ENCODE measurements around the gene ARHGAP20. TPM values are rescaled to one million over a fixed set of nuclear protein-coding genes. Genes with fewer than 3 reads are reported as not detected.

The ARHGAP20 gene
- total RNA-seq, 2 experiments from 2014 or later, result not detected

GRCh38 chr11:110634370-110634769 is 77.9 kb downstream of the ARHGAP20 start:
- Histone ChIP-seq H2AFZ (ENCODE audit: low read length) (no peak overlapping the region), H3K9me2 (ENCODE audit: insufficient read depth, low read length) (no peaks in the 10 kb centered on the region), H3K79me2 (ENCODE audit: insufficient read depth, low read depth, low read length) (no peaks in the 10 kb centered on the region), H3K4me3 (ENCODE audit: low read depth, low read length, poor library complexity, severe bottlenecking) (no peak overlapping the region), H4K20me1 (ENCODE audit: insufficient read depth, low read length) (no peaks in the 10 kb centered on the region), H3K4me1 (ENCODE audit: insufficient read depth, low read length, poor library complexity, severe bottlenecking) (no peaks in the 10 kb centered on the region), H3K36me3 (ENCODE audit: insufficient read depth, low read length) (no peaks in the 10 kb centered on the region), H3K27ac (ENCODE audit: low read depth, low read length, poor library complexity, severe bottlenecking) (no peak overlapping the region), H3K4me2 (ENCODE audit: low read length) (no peak overlapping the region), H3K9me3 (ENCODE audit: low read length) (no peaks in the 10 kb centered on the region)
- TF ChIP-seq EZH2phosphoT487 (IDR thresholded peaks at IDR 0.05; ENCODE audit: borderline replicate concordance, low read depth, low read length) (no peak), CTCF (conservative IDR thresholded peaks at IDR 0.05; ENCODE audit: low read length) (no peak)
- POLR2A ChIA-PET, result no interaction called here
- intact Hi-C loops (cut with micrococcal nuclease; ENCODE audit: unreplicated experiment), result no loop called here
- no TSS peak for BruUV-seq (replicated peaks)
- no peak for DNase-seq (ENCODE audit: low spot score)
- CTCF ChIA-PET (ENCODE audit: unreplicated experiment), result no interaction called here

- Histone ChIP-seq H3K79me2 (ENCODE audit: insufficient read depth, low read depth, low read length) (no peaks in the 10 kb centered on the region), H3K36me3 (ENCODE audit: insufficient read depth, low read length) (no peaks in the 10 kb centered on the region), H3K9me2 (ENCODE audit: insufficient read depth, low read length) (no peaks in the 10 kb centered on the region), H3K27ac (ENCODE audit: low read depth, low read length, poor library complexity, severe bottlenecking) (no peak overlapping the region), H3K9me3 (ENCODE audit: low read length) (no peaks in the 10 kb centered on the region), H2AFZ (ENCODE audit: low read length) (no peak overlapping the region), H3K4me2 (ENCODE audit: low read length) (no peak overlapping the region), H3K4me3 (ENCODE audit: low read depth, low read length, poor library complexity, severe bottlenecking) (no peak overlapping the region), H4K20me1 (ENCODE audit: insufficient read depth, low read length) (no peaks in the 10 kb centered on the region), H3K4me1 (ENCODE audit: insufficient read depth, low read length, poor library complexity, severe bottlenecking) (no peaks in the 10 kb centered on the region)
- no TSS peak for BruUV-seq (replicated peaks)
- ChIA-PET CTCF (ENCODE audit: unreplicated experiment) (no interaction called here), POLR2A (no interaction called here)
- intact Hi-C loops (cut with micrococcal nuclease; ENCODE audit: unreplicated experiment), result no loop called here
- no peak for DNase-seq (ENCODE audit: low spot score)
- TF ChIP-seq EZH2phosphoT487 (IDR thresholded peaks at IDR 0.05; ENCODE audit: borderline replicate concordance, low read depth, low read length) (no peak), CTCF (conservative IDR thresholded peaks at IDR 0.05; ENCODE audit: low read length) (no peak)
Measured at GRCh38 chr11:110631551-110631950, 80.7 kb downstream of the ARHGAP20 start.

GRCh38 chr11:110629594-110629993 is 82.6 kb downstream of the ARHGAP20 start:
- intact Hi-C loops (cut with micrococcal nuclease; ENCODE audit: unreplicated experiment), result loop anchor here (5.0 kb wide), 1 partner anchor 47 kb away; no protein-coding TSS in a partner anchor
- Histone ChIP-seq H3K4me3 (ENCODE audit: low read depth, low read length, poor library complexity, severe bottlenecking) (no peak overlapping the region), H3K79me2 (ENCODE audit: insufficient read depth, low read depth, low read length) (no peaks in the 10 kb centered on the region), H3K27ac (ENCODE audit: low read depth, low read length, poor library complexity, severe bottlenecking) (no peak overlapping the region), H2AFZ (ENCODE audit: low read length) (no peak overlapping the region), H4K20me1 (ENCODE audit: insufficient read depth, low read length) (no peaks in the 10 kb centered on the region), H3K36me3 (ENCODE audit: insufficient read depth, low read length) (no peaks in the 10 kb centered on the region), H3K9me2 (ENCODE audit: insufficient read depth, low read length) (no peaks in the 10 kb centered on the region), H3K4me1 (ENCODE audit: insufficient read depth, low read length, poor library complexity, severe bottlenecking) (no peaks in the 10 kb centered on the region), H3K9me3 (ENCODE audit: low read length) (no peaks in the 10 kb centered on the region), H3K4me2 (ENCODE audit: low read length) (no peak overlapping the region)
- CTCF ChIA-PET (ENCODE audit: unreplicated experiment), result no interaction called here
- no peak for TF ChIP-seq CTCF (conservative IDR thresholded peaks at IDR 0.05; ENCODE audit: low read length)
- TF ChIP-seq EZH2phosphoT487 (IDR thresholded peaks at IDR 0.05; ENCODE audit: borderline replicate concordance, low read depth, low read length), result no peak
- DNase-seq (ENCODE audit: low spot score), result no peak
- POLR2A ChIA-PET, result interaction anchor here (0.7 kb wide), 1 partner anchor 13 kb away, joined by 3 read pairs; no protein-coding TSS in a partner anchor
- no TSS peak for BruUV-seq (replicated peaks)
